ENCODE data around the gene C2orf15.

C2orf15 gene

DNA sequence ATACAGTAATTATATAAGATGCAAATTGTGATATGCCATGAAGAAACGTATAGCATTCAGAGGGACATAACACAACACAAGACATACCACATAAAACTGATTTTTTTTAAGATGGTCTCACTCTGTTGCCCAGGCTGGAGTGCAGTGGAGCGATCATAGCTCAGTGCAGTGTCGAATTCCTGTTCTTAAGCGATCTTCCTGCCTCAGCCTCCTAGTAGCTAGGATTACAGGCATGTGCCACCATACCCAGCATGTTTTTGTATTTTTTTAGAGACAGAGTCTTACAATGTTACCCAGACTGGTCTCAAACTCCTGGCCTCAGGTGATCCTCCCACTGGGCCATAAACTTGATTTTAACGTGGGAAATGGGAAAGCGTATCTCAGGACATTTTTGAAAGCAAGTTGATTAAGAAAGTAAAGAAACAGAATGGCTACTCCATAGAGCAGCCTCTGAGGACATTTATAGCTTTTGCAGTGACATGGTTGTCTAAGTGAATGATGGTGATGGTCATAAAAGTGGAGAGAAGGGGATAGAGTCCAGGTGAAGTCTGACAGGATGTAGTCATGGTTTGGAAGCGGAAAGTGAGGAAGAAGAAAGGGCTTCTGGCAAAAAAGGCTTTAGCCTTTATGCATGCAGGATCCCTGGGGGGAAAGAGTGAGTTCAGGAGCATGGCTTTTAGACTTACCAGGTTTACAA is 10.8 kb downstream of the C2orf15 start:
- no peak overlapping the region for H3K9ac ChIP-seq (ENCODE audit: low read depth, low read length)
- H3K4me1 ChIP-seq (ENCODE audit: insufficient read depth, low read length) = no peaks in the 10 kb centered on the region
- no peaks in the 10 kb centered on the region for H3K36me3 ChIP-seq (ENCODE audit: insufficient read depth, low read length)
- H3K9me3 ChIP-seq (ENCODE audit: control insufficient read depth, insufficient read depth, low read length) = no peaks in the 10 kb centered on the region

DNA sequence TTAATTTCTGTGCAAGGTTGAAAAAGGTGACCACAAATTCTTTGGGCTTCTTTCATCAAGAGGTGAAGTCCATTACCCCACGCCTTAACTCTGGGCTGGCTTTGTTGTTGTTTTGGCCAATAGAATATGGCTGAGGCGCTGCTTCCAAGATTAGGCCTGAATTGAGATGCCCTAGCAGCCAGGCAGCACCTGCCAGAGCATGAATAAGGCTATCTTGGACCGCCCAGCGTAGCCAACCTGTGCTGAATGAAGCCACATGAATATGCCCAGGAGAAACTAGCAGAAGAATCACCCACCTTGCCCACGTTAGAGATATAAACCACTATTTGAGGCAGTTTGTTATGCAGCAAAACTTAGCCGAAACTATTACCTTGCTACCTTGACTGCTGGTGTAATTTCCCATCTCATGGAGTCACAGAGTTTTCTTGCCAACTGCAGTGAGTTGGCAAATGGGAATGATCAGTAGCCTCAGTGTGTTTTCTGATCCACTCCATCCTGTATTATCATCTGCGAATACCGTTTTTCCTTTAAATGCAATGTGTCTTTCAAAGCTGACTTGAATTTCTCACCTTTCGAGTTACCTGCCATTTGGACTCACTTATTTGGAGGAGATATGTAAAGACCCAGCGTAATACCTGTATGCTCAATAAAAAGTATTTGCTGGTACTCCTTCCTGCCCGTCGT is 12.6 kb downstream of the C2orf15 start:
- H3K9me3 ChIP-seq (ENCODE audit: control insufficient read depth, insufficient read depth, low read length) = no peaks in the 10 kb centered on the region
- no peaks in the 10 kb centered on the region for H3K4me1 ChIP-seq (ENCODE audit: insufficient read depth, low read length)
- no peaks in the 10 kb centered on the region for H3K36me3 ChIP-seq (ENCODE audit: insufficient read depth, low read length)
- peak overlapping the region; percentile 86 for H3K9ac ChIP-seq (ENCODE audit: low read depth, low read length)

GRCh38 chr2:99154643-99155536 is 13.4 kb downstream of the C2orf15 start, which contains the start of the genes LIPT1 and TSGA10:
Gene LIPT1 (plus strand): TSS chr2:99154967. CDS start chr2:99161958, 6,991 bp downstream.
Gene TSGA10 (minus strand): TSS chr2:99154942. CDS start chr2:99109439, 45,503 bp downstream.
- peak within 1 kb of the TSS; percentile 86 for H3K9ac ChIP-seq (ENCODE audit: low read depth, low read length)
- no peaks in the 10 kb centered on the region for H3K4me1 ChIP-seq (ENCODE audit: insufficient read depth, low read length)
- no peaks in the 10 kb centered on the region for H3K9me3 ChIP-seq (ENCODE audit: control insufficient read depth, insufficient read depth, low read length)
- H3K36me3 ChIP-seq (ENCODE audit: insufficient read depth, low read length) = no peaks in the 10 kb centered on the region

- H3K9ac ChIP-seq (ENCODE audit: low read depth, low read length) = no peak overlapping the region
- no peaks in the 10 kb centered on the region for H3K9me3 ChIP-seq (ENCODE audit: control insufficient read depth, insufficient read depth, low read length)
- no peaks in the 10 kb centered on the region for H3K4me1 ChIP-seq (ENCODE audit: insufficient read depth, low read length)
- H3K36me3 ChIP-seq (ENCODE audit: insufficient read depth, low read length) = no peaks in the 10 kb centered on the region; the same call in 1 of the 2 replicates
These were observed 15.4 kb downstream of the C2orf15 start for GRCh38 chr2:99156891-99157290.

DNA sequence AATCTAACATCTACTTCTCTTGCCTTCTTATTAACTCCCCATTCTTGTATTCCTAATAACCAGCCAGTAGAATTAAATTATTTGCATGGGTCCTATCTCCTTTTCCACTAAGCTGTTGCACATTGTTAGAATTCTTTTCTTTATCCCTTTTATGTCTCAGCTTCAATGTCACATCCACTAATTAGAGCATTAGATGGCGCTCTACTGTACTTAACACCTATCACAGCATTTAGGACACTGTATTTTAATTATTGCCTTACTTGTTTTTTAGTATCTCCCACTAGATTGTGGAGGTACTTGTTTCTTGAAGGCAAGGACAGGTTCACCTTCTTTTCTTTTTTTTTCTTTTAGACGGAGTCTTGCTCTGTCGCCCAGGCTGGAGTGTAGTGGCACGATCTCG is 17.1 kb downstream of the C2orf15 start:
- H3K4me1 ChIP-seq (ENCODE audit: insufficient read depth, low read length) = no peaks in the 10 kb centered on the region
- no peak overlapping the region for H3K9ac ChIP-seq (ENCODE audit: low read depth, low read length)
- H3K9me3 ChIP-seq (ENCODE audit: control insufficient read depth, insufficient read depth, low read length) = no peaks in the 10 kb centered on the region
- no peaks in the 10 kb centered on the region; the same call in 1 of the 2 replicates for H3K36me3 ChIP-seq (ENCODE audit: insufficient read depth, low read length)

- no peak overlapping the region for H3K9ac ChIP-seq (ENCODE audit: low read depth, low read length)
- no peaks in the 10 kb centered on the region for H3K4me1 ChIP-seq (ENCODE audit: insufficient read depth, low read length)
- no peaks in the 10 kb centered on the region for H3K9me3 ChIP-seq (ENCODE audit: control insufficient read depth, insufficient read depth, low read length)
- H3K36me3 ChIP-seq (ENCODE audit: insufficient read depth, low read length) = no peaks in the 10 kb centered on the region; the same call in 1 of the 2 replicates
These were observed 18.1 kb downstream of the C2orf15 start for GRCh38 chr2:99159594-99159993.

- H3K4me1 ChIP-seq (ENCODE audit: insufficient read depth, low read length) = no peaks in the 10 kb centered on the region
- no peaks in the 10 kb centered on the region for H3K9me3 ChIP-seq (ENCODE audit: control insufficient read depth, insufficient read depth, low read length)
- H3K9ac ChIP-seq (ENCODE audit: low read depth, low read length) = no peak overlapping the region
- H3K36me3 ChIP-seq (ENCODE audit: insufficient read depth, low read length) = peaks cover 5% of the 10 kb centered on the region; the same call in 1 of the 2 replicates
These were observed 24.7 kb downstream of the C2orf15 start for GRCh38 chr2:99166218-99166617.

- Histone ChIP-seq H3K4me1 (ENCODE audit: insufficient read depth, low read length) (no peaks in the 10 kb centered on the region), H3K36me3 (ENCODE audit: insufficient read depth, low read length) (peaks cover 5% of the 10 kb centered on the region; the same call in 1 of the 2 replicates), H3K9me3 (ENCODE audit: control insufficient read depth, insufficient read depth, low read length) (no peaks in the 10 kb centered on the region), H3K9ac (ENCODE audit: low read depth, low read length) (no peak overlapping the region)
These were observed 28.0 kb downstream of the C2orf15 start for GRCh38 chr2:99169534-99169933.

- Histone ChIP-seq H3K4me1 (ENCODE audit: insufficient read depth, low read length) (no peaks in the 10 kb centered on the region), H3K9me3 (ENCODE audit: control insufficient read depth, insufficient read depth, low read length) (no peaks in the 10 kb centered on the region), H3K36me3 (ENCODE audit: insufficient read depth, low read length) (peaks cover 5% of the 10 kb centered on the region; the same call in 1 of the 2 replicates), H3K9ac (ENCODE audit: low read depth, low read length) (no peak overlapping the region)
These were observed 30.1 kb downstream of the C2orf15 start for GRCh38 chr2:99171377-99172140.

- H3K9me3 ChIP-seq (ENCODE audit: control insufficient read depth, insufficient read depth, low read length) = no peaks in the 10 kb centered on the region
- peak within 1 kb of the TSS; percentile 90 for H3K9ac ChIP-seq (ENCODE audit: low read depth, low read length)
- H3K4me1 ChIP-seq (ENCODE audit: insufficient read depth, low read length) = 0 out of 2 replicates have a peak, but pooled peaks cover 4% of the 10 kb centered on the region
- H3K36me3 ChIP-seq (ENCODE audit: insufficient read depth, low read length) = no peaks in the 10 kb centered on the region
These were observed 39.5 kb downstream of the C2orf15 start, which contains the start of the genes MITD1 and MRPL30 for GRCh38 chr2:99180755-99181623. Gene MITD1 (minus strand): TSS chr2:99181058. CDS start chr2:99180981, 77 bp downstream. Gene MRPL30 (plus strand): TSS chr2:99181184. CDS start chr2:99186204, 5,020 bp downstream.

GRCh38 chr2:99181624-99182000 is 40.1 kb downstream of the C2orf15 start:
- Histone ChIP-seq H3K36me3 (ENCODE audit: insufficient read depth, low read length) (no peaks in the 10 kb centered on the region), H3K9ac (ENCODE audit: low read depth, low read length) (peak overlapping the region; percentile 90)

DNA sequence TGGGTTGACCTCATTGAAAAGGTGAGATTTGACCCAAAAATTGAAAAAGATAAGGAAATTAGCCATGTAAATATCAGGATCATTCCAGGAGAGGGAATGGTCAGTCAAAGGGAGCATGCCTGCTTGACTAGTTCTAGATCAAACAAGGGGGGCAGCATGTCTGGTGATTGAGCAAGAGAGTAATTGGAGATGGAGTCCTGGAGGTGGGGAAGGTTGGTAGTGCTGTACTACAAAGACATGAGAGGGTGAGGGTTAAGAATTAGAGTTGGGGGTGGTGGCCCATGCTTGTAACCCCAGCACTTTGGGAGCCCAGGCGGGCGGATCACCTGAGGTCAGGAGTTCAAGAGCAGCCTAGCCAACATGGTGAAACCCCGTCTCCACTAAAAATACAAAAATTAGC is 41.5 kb downstream of the C2orf15 start:
- Histone ChIP-seq H3K36me3 (ENCODE audit: insufficient read depth, low read length) (no peaks in the 10 kb centered on the region), H3K9ac (ENCODE audit: low read depth, low read length) (no peak overlapping the region), H3K4me1 (ENCODE audit: insufficient read depth, low read length) (0 out of 2 replicates have a peak, but pooled peaks cover 4% of the 10 kb centered on the region), H3K9me3 (ENCODE audit: control insufficient read depth, insufficient read depth, low read length) (no peaks in the 10 kb centered on the region)

More at GRCh38 chr2:99181624-99182000, 40.1 kb downstream of the C2orf15 start:
- H3K9me3 ChIP-seq (ENCODE audit: control insufficient read depth, insufficient read depth, low read length) = no peaks in the 10 kb centered on the region
- 0 out of 2 replicates have a peak, but pooled peaks cover 4% of the 10 kb centered on the region for H3K4me1 ChIP-seq (ENCODE audit: insufficient read depth, low read length)

Data from ES-I3 (cell line).